Astrocyte (in vitro differentiated cells and primary cell): ENCODE data around the gene PDLIM1. TPM values are rescaled to one million over a fixed set of nuclear protein-coding genes. Genes with fewer than 3 reads are reported as not detected.

Source experiments
- DNase-seq: peaks from one replicate; pipeline ENCODE4 v3.0.0-alpha.2; 2010; ENCODE audit warnings: low read depth
- FAIRE-seq: peaks from 2 replicates; lab custom pipeline; 2011; peaks lifted over from hg19 to GRCh38; lab: Jason Lieb, UNC
- H2AFZ ChIP-seq: 2 replicates; pipeline ENCODE4 v1.6.0; 2012; ENCODE audit warnings: low read depth, low read length, inconsistent platforms
- H3K27ac ChIP-seq: 2 replicates; pipeline ENCODE4 v1.5.1; 2011; ENCODE audit warnings: low read depth, low read length, inconsistent platforms
- H3K27me3 ChIP-seq: 2 replicates; pipeline ENCODE4 v1.6.0; 2011; ENCODE audit warnings: low read length, inconsistent platforms; ENCODE audit not compliant: insufficient read depth
- H3K36me3 ChIP-seq: 2 replicates; pipeline ENCODE4 v1.5.1; 2011; ENCODE audit warnings: low read length, inconsistent platforms; ENCODE audit not compliant: insufficient read depth
- H3K4me1 ChIP-seq: 2 replicates; pipeline ENCODE4 v1.5.1; 2011; ENCODE audit warnings: low read length, inconsistent platforms; ENCODE audit not compliant: insufficient read depth
- H3K4me2 ChIP-seq: 2 replicates; pipeline ENCODE4 v1.6.0; 2012; ENCODE audit warnings: low read length, inconsistent platforms
- H3K4me3 ChIP-seq: 2 replicates; pipeline ENCODE4 v1.5.1; 2011; ENCODE audit warnings: low read depth, mild to moderate bottlenecking, low read length, inconsistent platforms; ENCODE audit not compliant: insufficient read depth
- H3K79me2 ChIP-seq: 2 replicates; pipeline ENCODE4 v1.6.0; 2012; ENCODE audit warnings: mild to moderate bottlenecking, low read length, inconsistent platforms; ENCODE audit not compliant: insufficient read depth
- H3K9ac ChIP-seq: 2 replicates; pipeline ENCODE4 v1.6.0; 2012; ENCODE audit warnings: mild to moderate bottlenecking, low read length, inconsistent platforms
- H3K9me3 ChIP-seq: 2 replicates; pipeline ENCODE4 v1.5.1; 2012; ENCODE audit warnings: low read depth, mild to moderate bottlenecking, low read length, inconsistent platforms; ENCODE audit not compliant: insufficient read depth
- H4K20me1 ChIP-seq: 2 replicates; pipeline ENCODE4 v1.6.0; 2012; ENCODE audit warnings: low read length, inconsistent platforms; ENCODE audit not compliant: insufficient read depth
- H3K27ac Mint-ChIP-seq: one replicate; pipeline ENCODE4 v1.8.0; 2021; ENCODE audit warnings: mild to moderate bottlenecking, mixed read lengths; ENCODE audit not compliant: unreplicated experiment
- H3K27me3 Mint-ChIP-seq: one replicate; pipeline ENCODE4 v1.8.0; 2021; ENCODE audit warnings: low read depth, mixed read lengths; ENCODE audit not compliant: unreplicated experiment
- H3K36me3 Mint-ChIP-seq: one replicate; pipeline ENCODE4 v1.8.0; 2021; ENCODE audit warnings: low read depth, mixed read lengths; ENCODE audit not compliant: unreplicated experiment
- H3K4me1 Mint-ChIP-seq: one replicate; pipeline ENCODE4 v1.8.0; 2021; ENCODE audit warnings: low read depth, mixed read lengths; ENCODE audit not compliant: unreplicated experiment
- H3K4me3 Mint-ChIP-seq: one replicate; pipeline ENCODE4 v1.8.0; 2021; ENCODE audit warnings: mild to moderate bottlenecking, moderate library complexity, mixed read lengths; ENCODE audit not compliant: unreplicated experiment
- H3K9me3 Mint-ChIP-seq: one replicate; pipeline ENCODE4 v1.8.0; 2021; ENCODE audit warnings: mild to moderate bottlenecking, mixed read lengths; ENCODE audit not compliant: unreplicated experiment
- CTCF ChIP-seq: IDR thresholded peaks from 2 replicates; pipeline ENCODE4 v1.5.1; 2011; ENCODE audit warnings: low read depth, mild to moderate bottlenecking, inconsistent platforms, low read length, moderate library complexity; ENCODE audit not compliant: insufficient read depth
- EZH2 ChIP-seq: IDR thresholded peaks from 2 replicates; pipeline ENCODE4 v1.6.1; 2012; ENCODE audit warnings: mild to moderate bottlenecking, low read length, inconsistent platforms; ENCODE audit not compliant: insufficient read depth
- total RNA-seq: library from RNA; stranded (reverse); gene quantifications from 2 replicates; pipeline ENCODE4 v1.2.1, GENCODE V29; 2021

Gene PDLIM1
- total RNA-seq, 1 donor from 2014 or later, result 320 TPM

GRCh38 chr10:95253007-95253406 is 37.8 kb downstream of the PDLIM1 start:
- FAIRE-seq, result peak; percentile 17
- no peak for TF ChIP-seq CTCF
- TF ChIP-seq EZH2, result no peak
- H3K4me3 ChIP-seq, result no peak overlapping the region
- H3K9ac ChIP-seq, result no peak overlapping the region
- H3K79me2 ChIP-seq, result peaks cover 18% of the 10 kb centered on the region
- peaks cover 2% of the 10 kb centered on the region for H3K9me3 Mint-ChIP-seq
- peak overlapping the region; percentile 41 for H3K27ac Mint-ChIP-seq
- peaks cover 2% of the 10 kb centered on the region for H3K4me1 ChIP-seq
- peaks cover 25% of the 10 kb centered on the region for H3K4me1 Mint-ChIP-seq
- H4K20me1 ChIP-seq, result no peaks in the 10 kb centered on the region
- H3K27me3 ChIP-seq, result no peaks in the 10 kb centered on the region
- H3K9me3 ChIP-seq, result peaks cover 2% of the 10 kb centered on the region
- no peak overlapping the region for H3K4me2 ChIP-seq
- H3K36me3 ChIP-seq, result peaks cover 5% of the 10 kb centered on the region
- no peaks in the 10 kb centered on the region for H3K27me3 Mint-ChIP-seq
- H2AFZ ChIP-seq, result no peak overlapping the region
- H3K4me3 Mint-ChIP-seq, result no peak overlapping the region
- no peak for DNase-seq
- H3K27ac ChIP-seq, result no peak overlapping the region
- peaks cover 29% of the 10 kb centered on the region for H3K36me3 Mint-ChIP-seq

GRCh38 chr10:95250856-95251255 is 39.9 kb downstream of the PDLIM1 start:
- Mint-ChIP-seq H3K4me3 (no peak overlapping the region), H3K27ac (no peak overlapping the region)

More at GRCh38 chr10:95250856-95251255, 39.9 kb downstream of the PDLIM1 start:
- DNase-seq (no peak), FAIRE-seq (no peak)
- peaks cover 15% of the 10 kb centered on the region for H3K79me2 ChIP-seq
- H3K9me3 ChIP-seq, result no peaks in the 10 kb centered on the region
- H3K27me3 ChIP-seq, result no peaks in the 10 kb centered on the region
- H3K27ac ChIP-seq, result no peak overlapping the region
- Mint-ChIP-seq H3K9me3 (no peaks in the 10 kb centered on the region), H3K4me1 (peaks cover 46% of the 10 kb centered on the region), H3K27me3 (no peaks in the 10 kb centered on the region), H3K36me3 (peaks cover 19% of the 10 kb centered on the region)
- no peak overlapping the region for H3K4me3 ChIP-seq
- H3K4me1 ChIP-seq, result peaks cover 18% of the 10 kb centered on the region
- H3K9ac ChIP-seq, result no peak overlapping the region
- peaks cover 6% of the 10 kb centered on the region for H4K20me1 ChIP-seq
- H3K4me2 ChIP-seq, result no peak overlapping the region
- peaks cover 5% of the 10 kb centered on the region for H3K36me3 ChIP-seq
- no peak overlapping the region for H2AFZ ChIP-seq
- TF ChIP-seq CTCF (no peak), EZH2 (no peak)
